K562 (cell line): ENCODE results near the gene CCL5. TPM values are rescaled to one million over a fixed set of nuclear protein-coding genes. Genes with fewer than 3 reads are reported as not detected.

Experiments
- ELK1 ChIP-seq: sonication (generic); formaldehyde crosslinking; IDR thresholded peaks from 2 replicates; pipeline ENCODE4 v1.8.1; 2022; ENCODE audit warnings: missing genetic modification reagents
- ESRRB ChIP-seq: fragments of 250-450 bp; sonication (Bioruptor Pico); IDR thresholded peaks from 2 replicates; pipeline ENCODE4 v1.5.0; 2020; ENCODE audit warnings: mild to moderate bottlenecking, moderate library complexity, borderline replicate concordance
- FOXK1 ChIP-seq: sonication (generic); formaldehyde crosslinking; IDR thresholded peaks from 2 replicates; pipeline ENCODE4 v1.8.0; 2022; ENCODE audit warnings: missing genetic modification reagents, mild to moderate bottlenecking, borderline replicate concordance
- HDAC6 ChIP-seq: IDR thresholded peaks from 2 replicates; pipeline ENCODE4 v1.6.1; 2012; ENCODE audit warnings: low read depth, mild to moderate bottlenecking, control low read depth, inconsistent platforms, low read length, moderate library complexity
- HMBOX1 ChIP-seq: sonication (generic); IDR thresholded peaks from 2 replicates; pipeline ENCODE4 v1.6.1; 2016
- HNRNPH1 ChIP-seq: fragments of 200-400 bp; formaldehyde crosslinking; optimal IDR thresholded peaks from 2 replicates; pipeline ENCODE3; 2017; ENCODE audit warnings: low read depth, mild to moderate bottlenecking, low read length, moderate library complexity
- L3MBTL2 ChIP-seq: fragments of 450-650 bp; IDR thresholded peaks from 2 replicates; pipeline ENCODE4 v1.6.1; 2016; ENCODE audit warnings: mild to moderate bottlenecking, moderate library complexity
- MCM2 ChIP-seq: fragments of 450-650 bp; IDR thresholded peaks from 2 replicates; pipeline ENCODE4 v1.6.1; 2017; ENCODE audit warnings: low read depth, mild to moderate bottlenecking
- MEIS2 ChIP-seq: fragments of 450-650 bp; IDR thresholded peaks from 2 replicates; pipeline ENCODE4 v1.6.1; 2014; ENCODE audit warnings: mild to moderate bottlenecking; ENCODE audit not compliant: partially characterized antibody
- MXI1 ChIP-seq: IDR thresholded peaks from 2 replicates; pipeline ENCODE4 v1.6.1; 2011; ENCODE audit warnings: low read depth, mild to moderate bottlenecking, improper control_type of control experiment, low read length
- PHF20 ChIP-seq: fragments of 450-650 bp; IDR thresholded peaks from 2 replicates; pipeline ENCODE4 v1.6.1; 2018; ENCODE audit not compliant: partially characterized antibody
- PKNOX1 ChIP-seq: fragments of 450-650 bp; IDR thresholded peaks from 2 replicates; pipeline ENCODE4 v1.6.1; 2016
- SMAD4 ChIP-seq: fragments of 250-450 bp; sonication (Bioruptor Pico); conservative IDR thresholded peaks from 2 replicates; pipeline ENCODE4 v1.8.0; 2021; ENCODE audit warnings: inconsistent platforms, mild to moderate bottlenecking, moderate library complexity
- SMARCA4 ChIP-seq: fragments of 450-650 bp; IDR thresholded peaks from 2 replicates; pipeline ENCODE4 v1.6.1; 2016
- SMC3 ChIP-seq: conservative IDR thresholded peaks from 2 replicates; pipeline ENCODE4 v1.6.1; 2011; ENCODE audit warnings: low read depth, low read length, improper control_type of control experiment; ENCODE audit not compliant: insufficient read depth
- ZEB2 ChIP-seq: fragments of 450-650 bp; IDR thresholded peaks from 2 replicates; pipeline ENCODE4 v1.6.1; 2016
- ZFP36 ChIP-seq: fragments of 150-350 bp; IDR thresholded peaks from 2 replicates; pipeline ENCODE4 v1.6.1; 2018; ENCODE audit warnings: low read length, low read depth; ENCODE audit not compliant: partially characterized antibody
- ZKSCAN3 ChIP-seq: fragments of 250-450 bp; sonication (Bioruptor Pico); IDR thresholded peaks from 2 replicates; pipeline ENCODE4 v1.4.0; 2020
- ZNF140 ChIP-seq: fragments of 250-450 bp; sonication (Bioruptor Pico); IDR thresholded peaks from 2 replicates; pipeline ENCODE4 v1.8.0; 2021; ENCODE audit warnings: moderate library complexity, mild to moderate bottlenecking, inconsistent platforms
- ZNF23 ChIP-seq: fragments of 250-450 bp; sonication (Bioruptor Pico); IDR thresholded peaks from 2 replicates; pipeline ENCODE4 v1.4.0; 2020; ENCODE audit warnings: mild to moderate bottlenecking
- ZNF311 ChIP-seq: fragments of 250-450 bp; sonication (Bioruptor Pico); IDR thresholded peaks from 2 replicates; pipeline ENCODE4 v1.4.0; 2020; ENCODE audit warnings: mild to moderate bottlenecking, moderate library complexity
- ZNF592 ChIP-seq: fragments of 450-650 bp; IDR thresholded peaks from 2 replicates; pipeline ENCODE4 v1.6.1; 2017; ENCODE audit warnings: antibody characterized with exemption, mild to moderate bottlenecking
- ZNF77 ChIP-seq: fragments of 250-450 bp; sonication (Bioruptor Pico); IDR thresholded peaks from 2 replicates; pipeline ENCODE4 v1.5.0; 2020
- polyA plus RNA-seq, 8 experiments: library from polyadenylated mRNA; depleted of rRNA in 4 of 8; stranded (reverse) in 5 of 8; unstranded in 3 of 8; fragments of >200 nt; fragmentation: Nextera tagmentation in 2 of 8; fragmentation: Illumina TruSeq in 1 of 8; extraction: Ambion mirVana in 2 of 8; extraction: Trizol in 1 of 8; gene quantifications; 2 replicates each; pipeline versions ENCODE4 v1.2.1 to v1.2.3, GENCODE V29; 2011 to 2014; ENCODE audit warnings: inconsistent platforms in 1 of 8, missing spikeins in 1 of 8
- total RNA-seq, 7 experiments: library from RNA; depleted of rRNA in 6 of 7; stranded (reverse); fragments of >200 nt in 6 of 7; fragmentation: Illumina TruSeq in 2 of 7; extraction: Trizol in 2 of 7; gene quantifications; 2 replicates each; pipeline versions ENCODE4 v1.2.1 to v1.2.3, GENCODE V29; 2011 to 2021; ENCODE audit warnings: low replicate concordance in 1 of 7

The CCL5 gene
- total and polyA plus RNA-seq, 9 of the 15 experiments (the other 6 are each of a cell fraction or from before 2014, with no cell fraction given) = 0.18 to 0.59 (median 0.45) TPM; not detected in 1

GRCh38 chr17:35879773-35880654 lies at the start of gene CCL5 (continued):
- TF ChIP-seq ZNF592 = peak; percentile 25; the same call in 1 of the 2 replicates
- peak; percentile 63 for TF ChIP-seq PKNOX1
- TF ChIP-seq SMARCA4 = peak; percentile 35; the same call in 1 of the 2 replicates
- no peak for TF ChIP-seq MCM2
- no peak for TF ChIP-seq ZFP36
- no peak for TF ChIP-seq ZKSCAN3 (CRISPR knock-in tag)
- TF ChIP-seq ESRRB (CRISPR knock-in tag) = no peak
- no peak for TF ChIP-seq ZNF23 (CRISPR knock-in tag)
- TF ChIP-seq HMBOX1 = peak; percentile 27; the same call in 1 of the 2 replicates
- TF ChIP-seq ELK1 (CRISPR knock-in tag) = no peak
- no peak for TF ChIP-seq PHF20
- no peak for TF ChIP-seq ZEB2
- TF ChIP-seq HDAC6 = no peak
- TF ChIP-seq HNRNPH1 = no peak
- no peak for TF ChIP-seq ZNF140 (CRISPR knock-in tag)
- TF ChIP-seq MXI1 = no peak
- TF ChIP-seq MEIS2 = peak; percentile 27
- TF ChIP-seq L3MBTL2 = 0 out of 2 replicates have a peak, but pooled peaks have one; percentile 7
- no peak for TF ChIP-seq SMAD4 (CRISPR knock-in tag)
- TF ChIP-seq ZNF311 (CRISPR knock-in tag) = no peak
- TF ChIP-seq FOXK1 (CRISPR knock-in tag) = no peak
- TF ChIP-seq SMC3 = no peak
- no peak for TF ChIP-seq ZNF77
